HepG2 (cell line): Measurements from ENCODE around the gene MIDN. TPM values are rescaled to one million over a fixed set of nuclear protein-coding genes. Genes with fewer than 3 reads are reported as not detected.

Experiments used
- ATAC-seq: fragments of 200-7000 bp; cut with Tn5 transposase; 3 replicates; pipeline ENCODE4 v1.9.1; 2020; ENCODE audit warnings: mild to moderate bottlenecking, moderate library complexity
- BruUV-seq: library from RNA; stranded (reverse); fragments of 400-500 nt; replicated peaks from 2 replicates; lab custom pipeline; 2021; lab: Mats Ljungman, UMichigan
- CTCF ChIA-PET: fragments of 300-600 bp; formaldehyde crosslinking; extraction: SDS; loops from one replicate; lab custom pipeline; 2021; ENCODE audit warnings: low total read pairs, inconsistent platforms, low intra/inter-chr PET ratio; lab: Yijun Ruan, JAX
- POLR2A ChIA-PET: fragments of 350-600 bp; sonication (Branson Sonifier 250); formaldehyde crosslinking; loops from one replicate; lab custom pipeline; 2020; ENCODE audit warnings: antibody characterized with exemption, inconsistent platforms; lab: Yijun Ruan, JAX
- DNase-seq: peaks from one replicate; pipeline ENCODE4 v3.0.0-alpha.2; 2015; ENCODE audit warnings: low spot score
- FAIRE-seq: peaks from 3 replicates; lab custom pipeline; 2011; peaks lifted over from hg19 to GRCh38; lab: Jason Lieb, UNC
- H2AFZ ChIP-seq: one replicate; pipeline ENCODE4 v1.6.1; 2011; ENCODE audit warnings: low read length, inconsistent platforms
- H3K27ac ChIP-seq: fragments of 300-600 bp; 3 replicates; pipeline ENCODE4 v1.8.0; 2011; ENCODE audit warnings: mixed run types, mild to moderate bottlenecking, mixed read lengths, low read length, inconsistent platforms; ENCODE audit not compliant: insufficient read depth; ENCODE audit errors: extremely low read length
- H3K27me3 ChIP-seq, 2 experiments: fragments of 200-600 bp in 1 of 2; 2 replicates in 1 of 2; 3 replicates in 1 of 2; pipeline versions ENCODE4 v1.6.0 to v1.8.0; 2011; ENCODE audit warnings: low read length in 2 of 2, mild to moderate bottlenecking in 2 of 2, moderate library complexity in 2 of 2, inconsistent platforms in 1 of 2; ENCODE audit not compliant: insufficient read depth in 2 of 2, control insufficient read depth in 1 of 2
- H3K36me3 ChIP-seq, 2 experiments: fragments of 200-600 bp in 1 of 2; replicated peaks in 1 of 2; 2 replicates in 1 of 2; 3 replicates in 1 of 2; pipeline versions ENCODE4 v1.5.1 to v1.8.0; 2011; ENCODE audit warnings: low read length in 2 of 2, inconsistent platforms in 1 of 2; ENCODE audit not compliant: insufficient read depth in 2 of 2, control insufficient read depth in 1 of 2
- H3K4me1 ChIP-seq: 2 replicates; pipeline ENCODE4 v1.5.1; 2012; ENCODE audit warnings: low read length, inconsistent platforms; ENCODE audit not compliant: insufficient read depth
- H3K4me2 ChIP-seq: 2 replicates; pipeline ENCODE4 v1.6.0; 2011; ENCODE audit warnings: low read depth, low read length, inconsistent platforms
- H3K4me3 ChIP-seq, 3 experiments: fragments of 200-600 bp in 1 of 3; sonication (generic), shearing (Covaris generic) in 1 of 3; replicated peaks in 1 of 3; 2 replicates each; pipeline ENCODE4 v1.5.1; 2011 to 2016; ENCODE audit warnings: low read length in 3 of 3, inconsistent platforms in 2 of 3, low read depth in 2 of 3, mild to moderate bottlenecking in 2 of 3, control low read depth in 1 of 3, mixed read lengths in 1 of 3; ENCODE audit not compliant: insufficient read depth in 1 of 3
- H3K79me2 ChIP-seq: one replicate; pipeline ENCODE4 v1.6.1; 2011; ENCODE audit warnings: low read length, inconsistent platforms; ENCODE audit not compliant: insufficient read depth
- H3K9ac ChIP-seq: 2 replicates; pipeline ENCODE4 v1.6.0; 2011; ENCODE audit warnings: mild to moderate bottlenecking, low read depth, low read length, inconsistent platforms; ENCODE audit not compliant: insufficient read depth
- H3K9me3 ChIP-seq: 2 replicates; pipeline ENCODE4 v1.5.1; 2012; ENCODE audit warnings: mild to moderate bottlenecking, low read length
- H4K20me1 ChIP-seq: 2 replicates; pipeline ENCODE4 v1.6.0; 2011; ENCODE audit warnings: inconsistent platforms, mild to moderate bottlenecking, low read length, moderate library complexity; ENCODE audit not compliant: insufficient read depth
- AKAP8 ChIP-seq: sonication (generic); formaldehyde crosslinking; IDR thresholded peaks from 2 replicates; pipeline ENCODE4 v1.5.1; 2020; ENCODE audit warnings: mild to moderate bottlenecking, missing genetic modification reagents
- MEF2D ChIP-seq: sonication (generic); formaldehyde crosslinking; IDR thresholded peaks from 2 replicates; pipeline ENCODE4 v1.5.1; 2020; ENCODE audit warnings: mild to moderate bottlenecking, missing genetic modification reagents
- PHF5A ChIP-seq: IDR thresholded peaks from one replicate; pipeline ENCODE4 v1.6.1; 2018; ENCODE audit warnings: low read depth, missing genetic modification reagents; ENCODE audit not compliant: unreplicated experiment
- RARA ChIP-seq: IDR thresholded peaks from 2 replicates; pipeline ENCODE4 v1.6.1; 2016; ENCODE audit warnings: missing genetic modification reagents, missing compliant biosample characterization
- REST ChIP-seq, 2 experiments: IDR thresholded peaks; 2 replicates each; pipeline ENCODE4 v1.6.1; 2011 to 2012; ENCODE audit warnings: low read length in 2 of 2, borderline replicate concordance in 1 of 2, low read depth in 1 of 2, mild to moderate bottlenecking in 1 of 2, moderate library complexity in 1 of 2
- SRSF9 ChIP-seq: fragments of 200-400 bp; formaldehyde crosslinking; IDR thresholded peaks from 2 replicates; pipeline ENCODE4 v1.6.1; 2018; ENCODE audit warnings: borderline replicate concordance, mild to moderate bottlenecking, low read depth, low read length; ENCODE audit not compliant: insufficient read depth, poor library complexity, severe bottlenecking
- TEAD2 ChIP-seq: sonication (generic); formaldehyde crosslinking; IDR thresholded peaks from 2 replicates; pipeline ENCODE4 v1.9.0; 2021; ENCODE audit warnings: missing genetic modification reagents
- TRIM24 ChIP-seq: sonication (generic); formaldehyde crosslinking; IDR thresholded peaks from 2 replicates; pipeline ENCODE4 v1.8.0; 2022; ENCODE audit warnings: mild to moderate bottlenecking, missing genetic modification reagents
- WIZ ChIP-seq: sonication (generic); formaldehyde crosslinking; IDR thresholded peaks from 2 replicates; pipeline ENCODE4 v1.5.1; 2020; ENCODE audit warnings: mild to moderate bottlenecking, missing genetic modification reagents
- ZBTB3 ChIP-seq: sonication (generic); formaldehyde crosslinking; IDR thresholded peaks from 2 replicates; pipeline ENCODE4 v1.4.0; 2020; ENCODE audit warnings: low read depth, mild to moderate bottlenecking, moderate library complexity, missing genetic modification reagents, borderline replicate concordance
- ZNF333 ChIP-seq: sonication (generic); formaldehyde crosslinking; IDR thresholded peaks from 2 replicates; pipeline ENCODE4 v1.4.0; 2020; ENCODE audit warnings: mild to moderate bottlenecking, missing genetic modification reagents, borderline replicate concordance
- ZNF597 ChIP-seq: sonication (generic); formaldehyde crosslinking; IDR thresholded peaks from 2 replicates; pipeline ENCODE4 v1.5.0; 2020; ENCODE audit warnings: missing genetic modification reagents
- WGBS: methylation state at CpG from one replicate; pipeline ENCODE4 v1.1.6; 2017; ENCODE audit warnings: low lambda C conversion rate; 5-methylcytosine and 5-hydroxymethylcytosine counted together
- in situ Hi-C: cut with HindIII; loops from 2 replicates; pipeline ENCODE4 v1.10.0; 2017; ENCODE audit warnings: low pct_unique_long_range_greater_than_20kb; ENCODE audit not compliant: extremely low pct_ligation_motif_present
- intact Hi-C: fragments of 100-400 bp; cut with micrococcal nuclease; formaldehyde crosslinking; loops from one replicate; pipeline ENCODE4 v1.10.0; 2022; ENCODE audit not compliant: unreplicated experiment
- polyA plus RNA-seq, 8 experiments: library from polyadenylated mRNA; depleted of rRNA in 3 of 8; stranded (reverse) in 7 of 8; unstranded in 1 of 8; fragments of >200 nt; fragmentation: Illumina TruSeq in 4 of 8; extraction: Trizol in 4 of 8; gene quantifications; 2 replicates each; pipeline versions ENCODE4 v1.2.1 to v1.2.3, GENCODE V29; 2011 to 2016; ENCODE audit warnings: low read depth in 4 of 8, missing spikeins in 1 of 8, mixed read lengths in 1 of 8; ENCODE audit not compliant: insufficient read depth in 1 of 8
- total RNA-seq, 5 experiments: library from RNA; depleted of rRNA; stranded (reverse); fragments of >200 nt; fragmentation: Illumina TruSeq; extraction: Trizol; gene quantifications; 2 replicates each; pipeline ENCODE4 v1.2.3, GENCODE V29; 2016; ENCODE audit warnings: low read depth in 1 of 5
- TF ChIP-seq, protein P1 (sequence below): sonication (generic); formaldehyde crosslinking; IDR thresholded peaks from 2 replicates; pipeline ENCODE4 v1.4.0; 2020; ENCODE audit warnings: missing genetic modification reagents, borderline replicate concordance

The MIDN gene
- total and polyA plus RNA-seq, 2 of the 13 experiments (the other 11 are each of a cell fraction or from before 2014, with no cell fraction given): 8.4 to 18.0 TPM

DNA sequence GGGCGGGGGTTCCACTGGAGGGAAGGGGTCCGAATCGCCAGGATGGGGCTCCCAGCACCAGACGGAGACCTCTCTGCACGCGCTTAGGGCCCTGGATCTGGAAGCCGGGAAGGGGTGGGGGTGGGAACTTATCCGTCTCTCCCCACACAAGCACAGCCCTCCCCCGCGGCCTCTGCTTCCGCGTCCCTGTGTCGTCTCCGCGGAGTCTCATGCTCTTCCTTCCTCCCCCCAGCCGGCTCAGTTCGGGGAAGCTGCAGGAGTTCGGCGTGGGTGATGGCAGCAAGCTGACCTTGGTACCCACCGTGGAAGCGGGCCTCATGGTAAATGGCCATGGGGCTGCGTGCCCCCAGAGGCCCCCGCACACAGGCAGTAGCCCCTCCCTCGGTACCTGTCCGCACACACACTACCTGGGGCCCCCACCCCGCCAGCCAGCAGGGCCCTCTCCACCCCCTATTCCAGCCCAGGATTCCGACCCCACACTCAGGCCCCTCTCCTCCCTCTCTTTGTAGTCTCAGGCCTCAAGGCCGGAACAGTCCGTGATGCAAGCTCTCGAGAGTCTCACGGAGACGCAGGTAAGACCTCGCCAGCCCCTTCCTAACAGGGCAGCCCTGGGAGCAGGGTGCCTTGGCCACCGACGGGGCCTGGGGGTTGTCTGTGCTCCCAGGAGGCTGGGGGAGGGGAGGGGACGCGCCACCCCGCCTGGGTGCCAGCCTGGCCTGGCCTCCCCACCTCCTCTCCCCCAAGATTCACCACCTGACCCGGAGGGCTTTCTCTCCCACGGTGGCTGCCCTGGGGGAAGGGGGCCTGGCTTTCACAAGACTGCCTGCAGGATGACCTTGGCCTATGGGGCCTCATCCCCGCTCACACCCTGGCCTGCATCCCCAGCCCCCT, 3.2 kb downstream of the MIDN start:
- no peak overlapping the region for H2AFZ ChIP-seq
- H3K4me2 ChIP-seq: peak overlapping the region; percentile 87
- no peaks in the 10 kb centered on the region; a peak in 1 of 5 replicates for H3K27me3 ChIP-seq
- H3K27ac ChIP-seq: peak overlapping the region; percentile 94
- H4K20me1 ChIP-seq: peaks cover 41% of the 10 kb centered on the region; the same call in 1 of the 2 replicates
- TSS peak; percentile 30 for BruUV-seq
- peak overlapping the region; percentile 86 to 90 (median 88); a peak in 5 of 6 replicates for H3K4me3 ChIP-seq
- intact Hi-C loops (no loop called here), in situ Hi-C loops (no loop called here)
- peaks cover 16 to 34% of the 10 kb centered on the region in 2 experiments for H3K36me3 ChIP-seq
- peak; percentile 90 for DNase-seq
- ATAC-seq: peak; percentile 9
- H3K4me1 ChIP-seq: peaks cover 51% of the 10 kb centered on the region
- no peak for FAIRE-seq
- 0% methylated on average over 5 of the region's 41 CpGs for WGBS
- no peaks in the 10 kb centered on the region for H3K9me3 ChIP-seq
- POLR2A ChIA-PET: interaction anchor here (0.9 to 13.7 kb wide), 3 partner anchors 13 to 22 kb away, joined by 4 to 668 read pairs (median 4); partner anchors contain the start of gene CIRBP
- peak overlapping the region; percentile 92 for H3K9ac ChIP-seq
- H3K79me2 ChIP-seq: peaks cover 35% of the 10 kb centered on the region
- CTCF ChIA-PET: interaction anchor here (0.8 to 1.2 kb wide), 2 partner anchors 16 kb away, joined by 4 read pairs; no protein-coding TSS in a partner anchor
- no peak for TF ChIP-seq TEAD2 (CRISPR knock-in tag)
- TF ChIP-seq REST (IDR thresholded peaks at IDR 0.05; ENCODE audit: borderline replicate concordance in 1 of 2, low read depth in 1 of 2, low read length in 2 of 2): peak in 1 of 2 experiments; percentile 35; a peak in 1 of 4 replicates
- TF ChIP-seq MEF2D (CRISPR knock-in tag): 0 out of 2 replicates have a peak, but pooled peaks have one; percentile 27
- peak; percentile 89 for TF ChIP-seq RARA
- no peak for TF ChIP-seq TRIM24
- peak; percentile 64; the same call in 1 of the 2 replicates for TF ChIP-seq WIZ
- peak; percentile 73; the same call in 1 of the 2 replicates for TF ChIP-seq AKAP8 (CRISPR knock-in tag)
- no peak for TF ChIP-seq PHF5A (CRISPR knock-in tag)
- 0 out of 2 replicates have a peak, but pooled peaks have one; percentile 55 for TF ChIP-seq ZNF333 (CRISPR knock-in tag)
- TF ChIP-seq SRSF9: no peak
- no peak for TF ChIP-seq ZBTB3 (CRISPR knock-in tag)
- TF ChIP-seq ZNF597: no peak
- TF ChIP-seq, protein P1, sequence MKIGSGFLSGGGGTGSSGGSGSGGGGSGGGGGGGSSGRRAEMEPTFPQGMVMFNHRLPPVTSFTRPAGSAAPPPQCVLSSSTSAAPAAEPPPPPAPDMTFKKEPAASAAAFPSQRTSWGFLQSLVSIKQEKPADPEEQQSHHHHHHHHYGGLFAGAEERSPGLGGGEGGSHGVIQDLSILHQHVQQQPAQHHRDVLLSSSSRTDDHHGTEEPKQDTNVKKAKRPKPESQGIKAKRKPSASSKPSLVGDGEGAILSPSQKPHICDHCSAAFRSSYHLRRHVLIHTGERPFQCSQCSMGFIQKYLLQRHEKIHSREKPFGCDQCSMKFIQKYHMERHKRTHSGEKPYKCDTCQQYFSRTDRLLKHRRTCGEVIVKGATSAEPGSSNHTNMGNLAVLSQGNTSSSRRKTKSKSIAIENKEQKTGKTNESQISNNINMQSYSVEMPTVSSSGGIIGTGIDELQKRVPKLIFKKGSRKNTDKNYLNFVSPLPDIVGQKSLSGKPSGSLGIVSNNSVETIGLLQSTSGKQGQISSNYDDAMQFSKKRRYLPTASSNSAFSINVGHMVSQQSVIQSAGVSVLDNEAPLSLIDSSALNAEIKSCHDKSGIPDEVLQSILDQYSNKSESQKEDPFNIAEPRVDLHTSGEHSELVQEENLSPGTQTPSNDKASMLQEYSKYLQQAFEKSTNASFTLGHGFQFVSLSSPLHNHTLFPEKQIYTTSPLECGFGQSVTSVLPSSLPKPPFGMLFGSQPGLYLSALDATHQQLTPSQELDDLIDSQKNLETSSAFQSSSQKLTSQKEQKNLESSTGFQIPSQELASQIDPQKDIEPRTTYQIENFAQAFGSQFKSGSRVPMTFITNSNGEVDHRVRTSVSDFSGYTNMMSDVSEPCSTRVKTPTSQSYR: peak; percentile 92
